ENCODE data around the gene CCL7.

The CCL7 gene

DNA sequence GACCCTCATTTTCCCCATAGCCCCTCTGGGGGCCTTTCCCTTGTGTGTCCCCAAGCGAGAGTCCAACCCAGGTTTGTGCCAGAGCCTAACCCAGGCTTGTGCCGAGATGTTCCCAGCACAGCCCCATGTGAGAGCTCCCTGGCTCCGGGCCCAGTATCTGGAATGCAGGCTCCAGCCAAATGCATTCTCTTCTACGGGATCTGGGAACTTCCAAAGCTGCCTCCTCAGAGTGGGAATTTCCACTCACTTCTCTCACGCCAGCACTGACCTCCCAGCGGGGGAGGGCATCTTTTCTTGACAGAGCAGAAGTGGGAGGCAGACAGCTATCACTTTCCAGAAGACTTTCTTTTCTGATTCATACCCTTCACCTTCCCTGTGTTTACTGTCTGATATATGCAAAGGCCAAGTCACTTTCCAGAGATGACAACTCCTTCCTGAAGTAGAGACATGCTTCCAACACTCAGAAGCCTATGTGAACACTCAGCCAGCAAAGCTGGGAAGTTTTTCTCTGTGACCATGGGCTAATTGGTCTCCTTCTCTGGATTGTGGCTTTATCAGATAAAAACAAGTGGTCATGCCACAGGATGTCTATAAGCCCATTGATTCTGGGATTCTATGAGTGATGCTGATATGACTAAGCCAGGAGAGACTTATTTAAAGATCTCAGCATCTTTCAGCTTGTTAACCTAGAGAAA is 17.4 kb upstream of the CCL7 start:
- Histone ChIP-seq H3K9me3 (ENCODE audit: control insufficient read depth, insufficient read depth, low read length) (no peaks in the 10 kb centered on the region), H3K4me3 (ENCODE audit: low read length) (no peak overlapping the region), H3K4me2 (ENCODE audit: low read length) (no peak overlapping the region), H3K27ac (ENCODE audit: low read depth, low read length) (no peak overlapping the region), H3K27me3 (ENCODE audit: control insufficient read depth, low read length) (peaks cover 2% of the 10 kb centered on the region; the same call in 1 of the 2 replicates), H4K20me1 (ENCODE audit: control insufficient read depth, insufficient read depth, low read depth, low read length) (no peaks in the 10 kb centered on the region), H3F3A (ENCODE audit: control insufficient read depth, insufficient read depth) (no peaks in the 10 kb centered on the region), H3K36me3 (ENCODE audit: control insufficient read depth, low read length) (no peaks in the 10 kb centered on the region), H3K4me1 (ENCODE audit: control insufficient read depth, low read length) (no peaks in the 10 kb centered on the region), H3K79me2 (ENCODE audit: control insufficient read depth, low read length) (no peaks in the 10 kb centered on the region), H3K9me2 (replicated peaks; ENCODE audit: control insufficient read depth, low read length) (no peaks in the 10 kb centered on the region)
- TF ChIP-seq EZH2phosphoT487 (IDR thresholded peaks at IDR 0.05; ENCODE audit: borderline replicate concordance, low read length): no peak
- TF ChIP-seq, protein P1, sequence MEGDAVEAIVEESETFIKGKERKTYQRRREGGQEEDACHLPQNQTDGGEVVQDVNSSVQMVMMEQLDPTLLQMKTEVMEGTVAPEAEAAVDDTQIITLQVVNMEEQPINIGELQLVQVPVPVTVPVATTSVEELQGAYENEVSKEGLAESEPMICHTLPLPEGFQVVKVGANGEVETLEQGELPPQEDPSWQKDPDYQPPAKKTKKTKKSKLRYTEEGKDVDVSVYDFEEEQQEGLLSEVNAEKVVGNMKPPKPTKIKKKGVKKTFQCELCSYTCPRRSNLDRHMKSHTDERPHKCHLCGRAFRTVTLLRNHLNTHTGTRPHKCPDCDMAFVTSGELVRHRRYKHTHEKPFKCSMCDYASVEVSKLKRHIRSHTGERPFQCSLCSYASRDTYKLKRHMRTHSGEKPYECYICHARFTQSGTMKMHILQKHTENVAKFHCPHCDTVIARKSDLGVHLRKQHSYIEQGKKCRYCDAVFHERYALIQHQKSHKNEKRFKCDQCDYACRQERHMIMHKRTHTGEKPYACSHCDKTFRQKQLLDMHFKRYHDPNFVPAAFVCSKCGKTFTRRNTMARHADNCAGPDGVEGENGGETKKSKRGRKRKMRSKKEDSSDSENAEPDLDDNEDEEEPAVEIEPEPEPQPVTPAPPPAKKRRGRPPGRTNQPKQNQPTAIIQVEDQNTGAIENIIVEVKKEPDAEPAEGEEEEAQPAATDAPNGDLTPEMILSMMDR (IDR thresholded peaks at IDR 0.05; ENCODE audit: low read depth, low read length, poor library complexity, severe bottlenecking): no peak

DNA sequence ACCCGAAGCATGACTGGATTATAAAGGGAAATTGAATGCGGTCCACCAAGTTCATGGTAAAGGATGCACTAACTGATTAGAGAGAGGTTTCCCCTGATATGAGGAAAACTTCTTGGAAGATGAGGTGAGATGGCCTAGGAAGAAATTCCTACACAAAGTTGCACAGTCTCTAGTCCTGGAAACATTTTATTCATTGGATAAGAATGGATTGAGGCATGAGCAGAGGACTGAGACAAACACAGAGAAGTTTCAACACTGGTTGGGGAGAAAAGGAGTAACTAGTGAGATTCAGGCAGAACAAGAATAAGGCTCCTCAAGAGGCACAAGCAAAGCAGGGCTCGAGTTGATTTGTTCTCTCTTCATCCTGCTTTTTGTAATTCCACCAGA is 16.9 kb upstream of the CCL7 start:
- no peak overlapping the region for H3K4me2 ChIP-seq (ENCODE audit: low read length)

GRCh38 chr17:34254146-34254545 is 15.9 kb upstream of the CCL7 start:
- no peaks in the 10 kb centered on the region for H3K9me2 ChIP-seq (replicated peaks; ENCODE audit: control insufficient read depth, low read length)
- H3K4me2 ChIP-seq (ENCODE audit: low read length): no peak overlapping the region
- H3K36me3 ChIP-seq (ENCODE audit: control insufficient read depth, low read length): no peaks in the 10 kb centered on the region
- no peaks in the 10 kb centered on the region for H3K79me2 ChIP-seq (ENCODE audit: control insufficient read depth, low read length)
- no peak for TF ChIP-seq EZH2phosphoT487 (IDR thresholded peaks at IDR 0.05; ENCODE audit: borderline replicate concordance, low read length)
- TF ChIP-seq, protein P1 (IDR thresholded peaks at IDR 0.05; ENCODE audit: low read depth, low read length, poor library complexity, severe bottlenecking): no peak
- H3F3A ChIP-seq (ENCODE audit: control insufficient read depth, insufficient read depth): no peaks in the 10 kb centered on the region
- no peaks in the 10 kb centered on the region for H4K20me1 ChIP-seq (ENCODE audit: control insufficient read depth, insufficient read depth, low read depth, low read length)
- no peak overlapping the region for H3K27ac ChIP-seq (ENCODE audit: low read depth, low read length)
- H3K27me3 ChIP-seq (ENCODE audit: control insufficient read depth, low read length): peaks cover 2% of the 10 kb centered on the region; the same call in 1 of the 2 replicates
- no peaks in the 10 kb centered on the region for H3K4me1 ChIP-seq (ENCODE audit: control insufficient read depth, low read length)
- no peak overlapping the region for H3K4me3 ChIP-seq (ENCODE audit: low read length)
- no peaks in the 10 kb centered on the region for H3K9me3 ChIP-seq (ENCODE audit: control insufficient read depth, insufficient read depth, low read length)

More for the DNA sequence above, 16.9 kb upstream of the CCL7 start:
- no peaks in the 10 kb centered on the region for H4K20me1 ChIP-seq (ENCODE audit: control insufficient read depth, insufficient read depth, low read depth, low read length)
- no peaks in the 10 kb centered on the region for H3F3A ChIP-seq (ENCODE audit: control insufficient read depth, insufficient read depth)
- H3K4me3 ChIP-seq (ENCODE audit: low read length): no peak overlapping the region
- no peaks in the 10 kb centered on the region for H3K79me2 ChIP-seq (ENCODE audit: control insufficient read depth, low read length)
- no peaks in the 10 kb centered on the region for H3K4me1 ChIP-seq (ENCODE audit: control insufficient read depth, low read length)
- TF ChIP-seq, protein P1 (IDR thresholded peaks at IDR 0.05; ENCODE audit: low read depth, low read length, poor library complexity, severe bottlenecking): no peak
- TF ChIP-seq EZH2phosphoT487 (IDR thresholded peaks at IDR 0.05; ENCODE audit: borderline replicate concordance, low read length): no peak
- H3K9me2 ChIP-seq (replicated peaks; ENCODE audit: control insufficient read depth, low read length): no peaks in the 10 kb centered on the region
- peaks cover 2% of the 10 kb centered on the region; the same call in 1 of the 2 replicates for H3K27me3 ChIP-seq (ENCODE audit: control insufficient read depth, low read length)
- no peaks in the 10 kb centered on the region for H3K36me3 ChIP-seq (ENCODE audit: control insufficient read depth, low read length)
- H3K27ac ChIP-seq (ENCODE audit: low read depth, low read length): no peak overlapping the region
- no peaks in the 10 kb centered on the region for H3K9me3 ChIP-seq (ENCODE audit: control insufficient read depth, insufficient read depth, low read length)
